Endothelial cell (in vitro differentiated cells): ENCODE results near the gene IL15RA. TPM values are rescaled to one million over a fixed set of nuclear protein-coding genes. Genes with fewer than 3 reads are reported as not detected.

Experiments used
- DNase-seq: peaks from one replicate; pipeline ENCODE4 v3.0.0; 2021; ENCODE audit warnings: low spot score
- H3K27ac Mint-ChIP-seq: one replicate; pipeline ENCODE4 v1.8.0; 2021; ENCODE audit warnings: mixed read lengths, inconsistent platforms; ENCODE audit not compliant: unreplicated experiment
- H3K27me3 Mint-ChIP-seq: one replicate; pipeline ENCODE4 v1.8.0; 2021; ENCODE audit warnings: mild to moderate bottlenecking, moderate library complexity, mixed read lengths, inconsistent platforms; ENCODE audit not compliant: unreplicated experiment
- H3K36me3 Mint-ChIP-seq: one replicate; pipeline ENCODE4 v1.8.0; 2021; ENCODE audit warnings: mild to moderate bottlenecking, low read depth, mixed read lengths, inconsistent platforms; ENCODE audit not compliant: unreplicated experiment
- H3K4me1 Mint-ChIP-seq: one replicate; pipeline ENCODE4 v1.8.0; 2021; ENCODE audit warnings: mild to moderate bottlenecking, mixed read lengths, inconsistent platforms; ENCODE audit not compliant: unreplicated experiment
- H3K4me3 Mint-ChIP-seq: one replicate; pipeline ENCODE4 v1.8.0; 2021; ENCODE audit warnings: mild to moderate bottlenecking, mixed read lengths, inconsistent platforms; ENCODE audit not compliant: unreplicated experiment
- H3K9me3 Mint-ChIP-seq: one replicate; pipeline ENCODE4 v1.8.0; 2021; ENCODE audit warnings: mixed read lengths, inconsistent platforms; ENCODE audit not compliant: unreplicated experiment
- total RNA-seq: library from RNA; stranded (reverse); fragmentation: NEBNext Ultra II Directional; extraction: Animal tissue kit (Norgen Biotek cat#: 25700); gene quantifications from one replicate; pipeline ENCODE4 v1.2.1, GENCODE V29; 2021; ENCODE audit not compliant: unreplicated experiment
- TF ChIP-seq, protein P1 (sequence below): fragments of 200-600 bp; sonication (generic); IDR thresholded peaks from one replicate; pipeline ENCODE4 v1.5.0; 2021; ENCODE audit warnings: antibody characterized with exemption; ENCODE audit not compliant: unreplicated experiment

Gene IL15RA
- total RNA-seq, 1 donor from 2014 or later, result 0.97 TPM

DNA sequence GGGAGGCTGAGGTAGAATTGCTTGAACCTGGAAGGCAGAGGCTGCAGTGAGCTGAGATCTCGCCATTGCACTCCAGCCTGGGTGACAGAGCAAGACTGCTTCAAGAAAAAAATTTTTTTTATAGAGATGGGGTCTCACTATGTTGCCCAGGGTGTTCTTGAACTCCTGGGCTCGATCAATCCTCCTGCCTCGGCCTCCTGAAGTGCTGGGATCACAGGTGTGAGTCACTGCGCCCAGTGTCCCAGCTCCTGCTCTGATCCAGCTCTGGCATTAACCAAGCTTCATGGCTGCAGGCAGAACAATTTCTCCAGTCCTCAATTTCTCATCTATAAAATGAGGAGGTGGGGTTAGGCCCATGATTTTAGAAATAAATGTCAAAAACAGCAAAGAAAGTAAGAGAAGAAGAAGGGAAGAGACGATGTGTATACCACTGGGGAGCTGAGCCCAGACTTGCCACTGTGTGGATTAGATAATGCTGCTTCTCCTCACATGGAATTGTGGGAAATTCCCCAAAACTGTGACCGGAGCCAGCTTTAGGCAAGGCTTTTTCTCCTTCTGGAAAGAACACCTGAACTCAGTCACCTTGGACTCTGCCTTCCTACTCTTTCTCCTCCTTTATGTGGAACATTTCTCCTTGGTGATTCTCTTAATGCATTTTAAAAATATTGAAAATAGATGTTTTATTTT lies 25.5 kb downstream of the IL15RA start:
- H3K9me3 Mint-ChIP-seq, result no peaks in the 10 kb centered on the region
- no peak overlapping the region for H3K27ac Mint-ChIP-seq

DNA sequence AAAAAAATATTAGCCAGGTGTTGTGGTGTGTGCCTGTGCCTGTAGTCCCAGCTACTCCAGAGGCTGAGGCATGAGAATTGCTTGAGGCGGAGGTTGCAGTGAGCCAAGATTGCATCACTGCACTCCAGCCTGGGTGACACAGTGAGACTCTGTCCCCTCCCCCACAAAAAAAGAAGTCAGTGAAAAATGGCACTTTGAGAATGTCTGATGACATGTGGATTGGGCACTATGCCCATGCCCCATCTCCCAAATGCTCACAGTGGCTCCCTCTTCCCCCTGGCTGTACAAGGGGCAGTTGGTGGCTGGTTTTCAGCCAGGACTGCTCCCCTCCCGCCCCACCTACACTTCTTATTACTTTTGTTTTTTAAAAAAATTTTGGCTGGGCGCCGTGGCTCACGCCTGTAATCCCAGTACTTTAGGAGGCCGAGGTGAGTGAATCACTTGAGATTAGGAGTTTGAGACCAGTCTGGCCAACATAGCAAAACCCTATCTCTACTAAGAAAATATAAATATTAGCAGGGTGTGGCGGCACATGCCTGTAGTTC lies 26.1 kb downstream of the IL15RA start:
- Mint-ChIP-seq H3K36me3 (no peaks in the 10 kb centered on the region), H3K27ac (no peak overlapping the region), H3K27me3 (peaks cover 6% of the 10 kb centered on the region), H3K4me3 (no peak overlapping the region), H3K9me3 (no peaks in the 10 kb centered on the region), H3K4me1 (peaks cover 23% of the 10 kb centered on the region)
- DNase-seq, result no peak
- TF ChIP-seq, protein P1, sequence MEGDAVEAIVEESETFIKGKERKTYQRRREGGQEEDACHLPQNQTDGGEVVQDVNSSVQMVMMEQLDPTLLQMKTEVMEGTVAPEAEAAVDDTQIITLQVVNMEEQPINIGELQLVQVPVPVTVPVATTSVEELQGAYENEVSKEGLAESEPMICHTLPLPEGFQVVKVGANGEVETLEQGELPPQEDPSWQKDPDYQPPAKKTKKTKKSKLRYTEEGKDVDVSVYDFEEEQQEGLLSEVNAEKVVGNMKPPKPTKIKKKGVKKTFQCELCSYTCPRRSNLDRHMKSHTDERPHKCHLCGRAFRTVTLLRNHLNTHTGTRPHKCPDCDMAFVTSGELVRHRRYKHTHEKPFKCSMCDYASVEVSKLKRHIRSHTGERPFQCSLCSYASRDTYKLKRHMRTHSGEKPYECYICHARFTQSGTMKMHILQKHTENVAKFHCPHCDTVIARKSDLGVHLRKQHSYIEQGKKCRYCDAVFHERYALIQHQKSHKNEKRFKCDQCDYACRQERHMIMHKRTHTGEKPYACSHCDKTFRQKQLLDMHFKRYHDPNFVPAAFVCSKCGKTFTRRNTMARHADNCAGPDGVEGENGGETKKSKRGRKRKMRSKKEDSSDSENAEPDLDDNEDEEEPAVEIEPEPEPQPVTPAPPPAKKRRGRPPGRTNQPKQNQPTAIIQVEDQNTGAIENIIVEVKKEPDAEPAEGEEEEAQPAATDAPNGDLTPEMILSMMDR, result no peak

More for the DNA sequence above, 25.5 kb downstream of the IL15RA start:
- H3K4me1 Mint-ChIP-seq, result peaks cover 17% of the 10 kb centered on the region
- H3K36me3 Mint-ChIP-seq, result no peaks in the 10 kb centered on the region
- no peak for DNase-seq
- H3K27me3 Mint-ChIP-seq, result peaks cover 3% of the 10 kb centered on the region
- H3K4me3 Mint-ChIP-seq, result no peak overlapping the region
- TF ChIP-seq, protein P1, result no peak

DNA sequence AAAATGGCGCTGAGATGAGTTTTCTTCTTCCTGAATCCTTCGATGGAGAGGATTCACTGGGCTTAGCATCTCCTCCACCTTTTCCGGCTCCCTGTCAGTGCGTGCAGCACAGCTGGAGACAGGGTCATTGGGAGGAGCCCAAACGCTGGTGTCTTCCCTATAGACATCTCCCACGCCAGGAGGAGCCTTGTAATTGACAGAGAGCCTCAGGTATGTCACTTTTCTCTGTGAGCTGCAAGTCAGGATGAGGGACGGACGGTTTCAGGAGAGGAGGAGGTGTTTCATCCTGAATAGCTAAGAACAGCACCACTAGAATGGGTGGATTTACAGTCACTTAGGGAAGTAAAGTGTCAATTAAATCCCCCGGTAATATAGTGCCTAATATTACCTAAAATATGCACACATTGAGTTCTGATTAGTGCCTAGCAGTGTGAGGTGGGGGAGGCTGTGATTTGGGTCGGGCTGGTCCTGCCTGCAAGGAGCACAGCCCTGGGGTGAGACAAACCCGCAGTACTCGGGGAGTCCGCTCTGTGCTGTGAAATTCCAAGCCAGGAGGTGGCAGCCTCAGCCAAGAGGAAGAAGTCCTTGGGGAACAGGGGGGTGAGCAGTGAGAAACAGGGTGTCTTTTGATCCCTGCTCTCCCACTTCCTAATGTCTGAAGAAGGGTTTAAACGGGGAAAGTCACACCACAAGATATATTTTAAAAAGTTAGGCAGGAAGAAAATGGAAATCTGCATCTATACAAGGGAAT lies 28.2 kb downstream of the IL15RA start:
- no peaks in the 10 kb centered on the region for H3K36me3 Mint-ChIP-seq
- peaks cover 44% of the 10 kb centered on the region for H3K4me1 Mint-ChIP-seq
- no peak overlapping the region for H3K27ac Mint-ChIP-seq
- DNase-seq, result peak; percentile 62
- H3K9me3 Mint-ChIP-seq, result no peaks in the 10 kb centered on the region
- peaks cover 11% of the 10 kb centered on the region for H3K27me3 Mint-ChIP-seq
- H3K4me3 Mint-ChIP-seq, result no peak overlapping the region
- TF ChIP-seq, protein P1, result no peak

DNA sequence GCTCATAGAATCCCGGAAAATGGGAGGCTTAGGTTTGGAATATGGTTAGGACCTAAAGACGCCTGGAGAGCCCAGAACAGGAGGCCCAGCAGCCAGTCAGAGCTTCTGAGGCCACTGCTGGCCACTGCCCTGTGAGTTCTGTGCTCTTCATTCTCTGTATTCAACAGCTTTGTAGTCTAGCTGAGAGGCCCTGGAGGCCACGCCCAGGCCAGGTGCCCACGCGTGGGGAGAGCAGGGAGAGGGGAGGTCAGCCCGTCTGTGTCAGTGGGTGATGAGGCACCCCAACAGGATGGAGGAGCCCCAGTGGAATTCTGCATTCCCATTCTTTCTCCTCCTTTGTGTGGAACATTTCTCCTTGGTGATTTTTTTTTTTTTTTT lies 29.1 kb downstream of the IL15RA start:
- H3K4me1 Mint-ChIP-seq, result peaks cover 50% of the 10 kb centered on the region
- H3K9me3 Mint-ChIP-seq, result no peaks in the 10 kb centered on the region

More for the DNA sequence above, 29.1 kb downstream of the IL15RA start:
- Mint-ChIP-seq H3K4me3 (no peak overlapping the region), H3K36me3 (no peaks in the 10 kb centered on the region), H3K27ac (no peak overlapping the region), H3K27me3 (peaks cover 11% of the 10 kb centered on the region)
- TF ChIP-seq, protein P1, result no peak
- no peak for DNase-seq
